Measurements from ENCODE around the gene LRRK1. TPM values are rescaled to one million over a fixed set of nuclear protein-coding genes. Genes with fewer than 3 reads are reported as not detected.

LRRK1 gene
- total RNA-seq, 1 experiment from 2014 or later: 7.6 TPM

- H3K36me3 Mint-ChIP-seq: 0 out of 2 replicates have a peak, but pooled peaks cover 2% of the 10 kb centered on the region
- ChIA-PET POLR2A (no interaction called here), CTCF (interaction anchor here (1.5 kb wide), 1 partner anchor 26 kb away, joined by 4 read pairs; no protein-coding TSS in a partner anchor)
- TF ChIP-seq TCF7 (CRISPR knock-in tag; IDR thresholded peaks at IDR 0.05; ENCODE audit: low read depth) (no peak), CBFB (CRISPR knock-in tag; IDR thresholded peaks at IDR 0.05; ENCODE audit: low read depth) (no peak), ZNF396 (CRISPR knock-in tag; IDR thresholded peaks at IDR 0.05; ENCODE audit: borderline replicate concordance) (no peak), AR (CRISPR knock-in tag; IDR thresholded peaks at IDR 0.05) (no peak), ZNF138 (CRISPR knock-in tag; conservative IDR thresholded peaks at IDR 0.05) (no peak), NR1H2 (CRISPR knock-in tag; IDR thresholded peaks at IDR 0.05) (no peak), ZNF121 (CRISPR knock-in tag; IDR thresholded peaks at IDR 0.05) (no peak), ATF6 (CRISPR knock-in tag; IDR thresholded peaks at IDR 0.05) (no peak)
- TF ChIP-seq, protein P1, sequence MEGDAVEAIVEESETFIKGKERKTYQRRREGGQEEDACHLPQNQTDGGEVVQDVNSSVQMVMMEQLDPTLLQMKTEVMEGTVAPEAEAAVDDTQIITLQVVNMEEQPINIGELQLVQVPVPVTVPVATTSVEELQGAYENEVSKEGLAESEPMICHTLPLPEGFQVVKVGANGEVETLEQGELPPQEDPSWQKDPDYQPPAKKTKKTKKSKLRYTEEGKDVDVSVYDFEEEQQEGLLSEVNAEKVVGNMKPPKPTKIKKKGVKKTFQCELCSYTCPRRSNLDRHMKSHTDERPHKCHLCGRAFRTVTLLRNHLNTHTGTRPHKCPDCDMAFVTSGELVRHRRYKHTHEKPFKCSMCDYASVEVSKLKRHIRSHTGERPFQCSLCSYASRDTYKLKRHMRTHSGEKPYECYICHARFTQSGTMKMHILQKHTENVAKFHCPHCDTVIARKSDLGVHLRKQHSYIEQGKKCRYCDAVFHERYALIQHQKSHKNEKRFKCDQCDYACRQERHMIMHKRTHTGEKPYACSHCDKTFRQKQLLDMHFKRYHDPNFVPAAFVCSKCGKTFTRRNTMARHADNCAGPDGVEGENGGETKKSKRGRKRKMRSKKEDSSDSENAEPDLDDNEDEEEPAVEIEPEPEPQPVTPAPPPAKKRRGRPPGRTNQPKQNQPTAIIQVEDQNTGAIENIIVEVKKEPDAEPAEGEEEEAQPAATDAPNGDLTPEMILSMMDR (IDR thresholded peaks at IDR 0.05): no peak
- TF ChIP-seq, protein P2, sequence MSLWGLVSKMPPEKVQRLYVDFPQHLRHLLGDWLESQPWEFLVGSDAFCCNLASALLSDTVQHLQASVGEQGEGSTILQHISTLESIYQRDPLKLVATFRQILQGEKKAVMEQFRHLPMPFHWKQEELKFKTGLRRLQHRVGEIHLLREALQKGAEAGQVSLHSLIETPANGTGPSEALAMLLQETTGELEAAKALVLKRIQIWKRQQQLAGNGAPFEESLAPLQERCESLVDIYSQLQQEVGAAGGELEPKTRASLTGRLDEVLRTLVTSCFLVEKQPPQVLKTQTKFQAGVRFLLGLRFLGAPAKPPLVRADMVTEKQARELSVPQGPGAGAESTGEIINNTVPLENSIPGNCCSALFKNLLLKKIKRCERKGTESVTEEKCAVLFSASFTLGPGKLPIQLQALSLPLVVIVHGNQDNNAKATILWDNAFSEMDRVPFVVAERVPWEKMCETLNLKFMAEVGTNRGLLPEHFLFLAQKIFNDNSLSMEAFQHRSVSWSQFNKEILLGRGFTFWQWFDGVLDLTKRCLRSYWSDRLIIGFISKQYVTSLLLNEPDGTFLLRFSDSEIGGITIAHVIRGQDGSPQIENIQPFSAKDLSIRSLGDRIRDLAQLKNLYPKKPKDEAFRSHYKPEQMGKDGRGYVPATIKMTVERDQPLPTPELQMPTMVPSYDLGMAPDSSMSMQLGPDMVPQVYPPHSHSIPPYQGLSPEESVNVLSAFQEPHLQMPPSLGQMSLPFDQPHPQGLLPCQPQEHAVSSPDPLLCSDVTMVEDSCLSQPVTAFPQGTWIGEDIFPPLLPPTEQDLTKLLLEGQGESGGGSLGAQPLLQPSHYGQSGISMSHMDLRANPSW (CRISPR knock-in tag; conservative IDR thresholded peaks at IDR 0.05; ENCODE audit: low read depth): no peak
- TF ChIP-seq, protein P3, sequence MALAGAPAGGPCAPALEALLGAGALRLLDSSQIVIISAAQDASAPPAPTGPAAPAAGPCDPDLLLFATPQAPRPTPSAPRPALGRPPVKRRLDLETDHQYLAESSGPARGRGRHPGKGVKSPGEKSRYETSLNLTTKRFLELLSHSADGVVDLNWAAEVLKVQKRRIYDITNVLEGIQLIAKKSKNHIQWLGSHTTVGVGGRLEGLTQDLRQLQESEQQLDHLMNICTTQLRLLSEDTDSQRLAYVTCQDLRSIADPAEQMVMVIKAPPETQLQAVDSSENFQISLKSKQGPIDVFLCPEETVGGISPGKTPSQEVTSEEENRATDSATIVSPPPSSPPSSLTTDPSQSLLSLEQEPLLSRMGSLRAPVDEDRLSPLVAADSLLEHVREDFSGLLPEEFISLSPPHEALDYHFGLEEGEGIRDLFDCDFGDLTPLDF (CRISPR knock-in tag; IDR thresholded peaks at IDR 0.05): no peak
- no peak for ATAC-seq
- no peak for DNase-seq (ENCODE audit: low spot score)
- peaks cover 45% of the 10 kb centered on the region for H3K4me1 Mint-ChIP-seq
- no peak overlapping the region for H3K27ac Mint-ChIP-seq
- no peak overlapping the region for H3K4me3 Mint-ChIP-seq
- H3K27me3 Mint-ChIP-seq (ENCODE audit: low read depth): peaks cover 21% of the 10 kb centered on the region
- 0 out of 2 replicates have a peak, but pooled peaks cover 6% of the 10 kb centered on the region for H3K9me3 Mint-ChIP-seq
Measured at GRCh38 chr15:101043911-101044624, 124.9 kb downstream of the LRRK1 start.

DNA sequence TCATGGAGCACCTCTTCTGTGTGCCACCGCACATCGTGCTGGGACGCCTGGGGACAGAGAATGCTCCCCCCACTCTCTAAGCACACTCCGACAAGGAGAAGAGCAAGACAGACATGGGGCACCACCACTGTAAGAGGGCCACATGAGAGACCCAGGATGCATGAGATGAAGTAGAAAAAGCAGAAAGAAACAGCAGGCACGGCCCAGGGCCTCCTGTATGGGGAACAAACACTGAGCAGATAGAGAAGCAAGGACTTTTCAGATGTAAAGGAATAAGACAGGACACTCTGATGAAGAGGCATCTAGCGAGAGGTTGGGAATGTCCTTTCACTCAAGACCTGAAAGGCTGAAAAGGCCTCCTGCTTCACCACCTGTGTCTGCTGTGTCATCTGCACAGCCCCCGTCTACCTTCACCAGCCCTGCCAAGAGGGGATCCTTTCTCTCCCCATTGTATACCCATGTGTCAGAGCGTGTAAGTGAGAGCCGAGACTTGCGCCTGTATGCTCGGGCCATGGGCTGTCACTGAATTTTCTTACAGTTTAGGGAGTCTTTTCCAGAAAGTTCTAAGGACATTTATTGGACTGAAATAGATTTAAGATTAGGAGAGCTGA lies 125.6 kb downstream of the LRRK1 start:
- Mint-ChIP-seq H3K9me3 (0 out of 2 replicates have a peak, but pooled peaks cover 1% of the 10 kb centered on the region), H3K4me1 (peaks cover 49% of the 10 kb centered on the region), H3K27me3 (ENCODE audit: low read depth) (peaks cover 22% of the 10 kb centered on the region), H3K4me3 (no peak overlapping the region), H3K36me3 (0 out of 2 replicates have a peak, but pooled peaks cover 2% of the 10 kb centered on the region), H3K27ac (no peak overlapping the region)
- ChIA-PET CTCF (interaction anchor here (0.9 to 1.5 kb wide), 2 partner anchors 26 to 47 kb away, joined by 3 read pairs; no protein-coding TSS in a partner anchor), POLR2A (no interaction called here)
- TF ChIP-seq EMX1 (CRISPR knock-in tag; IDR thresholded peaks at IDR 0.05) (no peak), GRHL2 (CRISPR knock-in tag; IDR thresholded peaks at IDR 0.05; ENCODE audit: insufficient replicate concordance, severe bottlenecking) (no peak), KAT7 (CRISPR knock-in tag; IDR thresholded peaks at IDR 0.05; ENCODE audit: borderline replicate concordance) (no peak), ZNF317 (CRISPR knock-in tag; IDR thresholded peaks at IDR 0.05; ENCODE audit: borderline replicate concordance, low read depth) (no peak), TP53 (CRISPR knock-in tag; IDR thresholded peaks at IDR 0.05) (no peak)
- TF ChIP-seq, protein P4, sequence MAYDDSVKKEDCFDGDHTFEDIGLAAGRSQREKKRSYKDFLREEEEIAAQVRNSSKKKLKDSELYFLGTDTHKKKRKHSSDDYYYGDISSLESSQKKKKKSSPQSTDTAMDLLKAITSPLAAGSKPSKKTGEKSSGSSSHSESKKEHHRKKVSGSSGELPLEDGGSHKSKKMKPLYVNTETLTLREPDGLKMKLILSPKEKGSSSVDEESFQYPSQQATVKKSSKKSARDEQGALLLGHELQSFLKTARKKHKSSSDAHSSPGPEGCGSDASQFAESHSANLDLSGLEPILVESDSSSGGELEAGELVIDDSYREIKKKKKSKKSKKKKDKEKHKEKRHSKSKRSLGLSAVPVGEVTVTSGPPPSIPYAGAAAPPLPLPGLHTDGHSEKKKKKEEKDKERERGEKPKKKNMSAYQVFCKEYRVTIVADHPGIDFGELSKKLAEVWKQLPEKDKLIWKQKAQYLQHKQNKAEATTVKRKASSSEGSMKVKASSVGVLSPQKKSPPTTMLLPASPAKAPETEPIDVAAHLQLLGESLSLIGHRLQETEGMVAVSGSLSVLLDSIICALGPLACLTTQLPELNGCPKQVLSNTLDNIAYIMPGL (CRISPR knock-in tag; IDR thresholded peaks at IDR 0.05): no peak
- DNase-seq (ENCODE audit: low spot score) (no peak), ATAC-seq (no peak)

Data from WTC11 (cell line).